GM12891 (cell line): ENCODE data around the gene RAB34.

Experiments
- PAX5 ChIP-seq: IDR thresholded peaks from 2 replicates; pipeline ENCODE4 v1.6.1; 2011; ENCODE audit warnings: low read length, moderate library complexity, mild to moderate bottlenecking; ENCODE audit not compliant: insufficient read depth, severe bottlenecking
- POLR2A ChIP-seq: IDR thresholded peaks from 2 replicates; pipeline ENCODE4 v1.6.1; 2011; ENCODE audit warnings: low read depth, low read length, control low read depth
- POLR2AphosphoS5 ChIP-seq: IDR thresholded peaks from 2 replicates; pipeline ENCODE4 v1.6.1; 2011; ENCODE audit warnings: low read depth, low read length, control low read depth
- POU2F2 ChIP-seq: IDR thresholded peaks from 2 replicates; pipeline ENCODE4 v1.6.1; 2011; ENCODE audit warnings: low read depth, mild to moderate bottlenecking, control low read depth, low read length, moderate library complexity
- SPI1 ChIP-seq: IDR thresholded peaks from 2 replicates; pipeline ENCODE4 v1.6.1; 2011; ENCODE audit warnings: low read depth, low read length, control low read depth
- TAF1 ChIP-seq: IDR thresholded peaks from 2 replicates; pipeline ENCODE4 v1.6.1; 2011; ENCODE audit warnings: low read depth, low read length, control low read depth

GRCh38 chr17:28702752-28703150, 14.9 kb downstream of the RAB34 start:
- TF ChIP-seq PAX5: no peak
- no peak for TF ChIP-seq POLR2AphosphoS5
- no peak for TF ChIP-seq POLR2A
- no peak for TF ChIP-seq SPI1
- TF ChIP-seq TAF1: no peak
- no peak for TF ChIP-seq POU2F2
